Right renal pelvis (tissue), 4 donors: ENCODE results near the gene ARL8A. TPM values are rescaled to one million over a fixed set of nuclear protein-coding genes. Genes with fewer than 3 reads are reported as not detected.

Experiments
- DNase-seq, 4 donors: peaks; one replicate each; pipeline ENCODE4 v3.0.0-alpha.2; 2013; ENCODE audit warnings: low read depth in 4 of 4, low spot score in 3 of 4, missing footprints in 1 of 4
- polyA plus RNA-seq, 4 donors: library from polyadenylated mRNA; unstranded; fragments of 120-200 nt; gene quantifications; one replicate each; pipeline ENCODE4 v1.2.1, GENCODE V29; 2013; ENCODE audit not compliant: insufficient read length in 4 of 4

Gene ARL8A
- polyA plus RNA-seq, 4 donors: 45.8 to 49.8 (median 48.2) TPM

GRCh38 chr1:202086579-202087350 lies 57.8 kb downstream of the ARL8A start:
- DNase-seq: no peak

- DNase-seq: no peak
Measured at GRCh38 chr1:202085682-202086373, 58.7 kb downstream of the ARL8A start.

GRCh38 chr1:202084791-202085681 lies 59.5 kb downstream of the ARL8A start:
- no peak for DNase-seq

Other genes starting within 250 kb of the ARL8A start
- 1 to 10 TPM; 4.2 to 4.8 (median 4.4) TPM for gene LMOD1, start 198.2 kb downstream of the ARL8A start, polyA plus RNA-seq
- gene TIMM17A, start 189.2 kb downstream of the ARL8A start, polyA plus RNA-seq: 10 to 100 TPM; 61.6 to 67.2 (median 65.0) TPM
- 10 to 100 TPM; 56.3 to 78.0 (median 58.2) TPM for gene RNPEP, start 162.1 kb downstream of the ARL8A start, polyA plus RNA-seq
- 10 to 100 TPM; 37.3 to 98.2 (median 63.7) TPM for gene ELF3, start 134.2 kb downstream of the ARL8A start, polyA plus RNA-seq
- under 1 TPM; 0.04 to 0.13 (median 0.04) TPM for gene GPR37L1, start 21.8 kb downstream of the ARL8A start, polyA plus RNA-seq
- 1 to 10 TPM in 3 of 4 donors, under 1 TPM in 1; 0.98 to 2.1 (median 1.3) TPM for gene PTPN7, start 15.9 kb upstream of the ARL8A start, polyA plus RNA-seq
- gene LGR6, start 49.1 kb upstream of the ARL8A start, polyA plus RNA-seq: 1 to 10 TPM in 3 of 4 donors, under 1 TPM in 1; 0.64 to 1.3 (median 1.1) TPM
- gene UBE2T, start 197.2 kb upstream of the ARL8A start, polyA plus RNA-seq: 10 to 100 TPM; 30.4 to 33.1 (median 30.5) TPM
- 10 to 100 TPM; 16.2 to 19.2 (median 18.4) TPM for gene PPP1R12B, start 204.0 kb upstream of the ARL8A start, polyA plus RNA-seq